NCI-H1694 treated with DMSO at 0.1 percent for 48 hours (cell line): ENCODE measurements around the gene CACNA1C.
"Not testable (repeated sequence)": the region's sequence is repeated elsewhere in the genome, so short reads cannot be mapped to it uniquely, and the experiment has no call there.

Experiments used
- DNase-seq: peaks from one replicate; lab custom pipeline; 2025; lab: John Stamatoyannopoulos, UW

Gene CACNA1C

DNA sequence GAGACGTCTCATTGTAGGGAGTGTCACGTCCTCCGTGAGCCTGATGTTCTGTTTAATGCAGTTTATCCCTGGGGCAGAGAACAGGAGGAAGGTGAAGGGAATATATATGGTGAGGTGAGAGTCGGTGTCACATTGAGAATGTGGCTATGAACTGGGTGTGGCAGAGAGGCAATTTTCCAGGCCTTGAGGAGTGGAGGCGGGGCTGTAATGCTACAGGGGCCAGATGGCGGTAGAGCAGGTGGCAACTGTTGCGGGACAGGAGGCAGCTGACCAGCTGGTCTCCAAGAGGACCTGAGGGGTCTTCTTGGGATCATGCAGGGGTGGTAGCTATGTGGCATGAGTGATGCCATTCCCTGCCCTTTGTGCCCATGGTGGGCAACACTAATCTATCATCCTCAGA is 59.6 kb downstream of the CACNA1C start:
- DNase-seq, result no peak

DNA sequence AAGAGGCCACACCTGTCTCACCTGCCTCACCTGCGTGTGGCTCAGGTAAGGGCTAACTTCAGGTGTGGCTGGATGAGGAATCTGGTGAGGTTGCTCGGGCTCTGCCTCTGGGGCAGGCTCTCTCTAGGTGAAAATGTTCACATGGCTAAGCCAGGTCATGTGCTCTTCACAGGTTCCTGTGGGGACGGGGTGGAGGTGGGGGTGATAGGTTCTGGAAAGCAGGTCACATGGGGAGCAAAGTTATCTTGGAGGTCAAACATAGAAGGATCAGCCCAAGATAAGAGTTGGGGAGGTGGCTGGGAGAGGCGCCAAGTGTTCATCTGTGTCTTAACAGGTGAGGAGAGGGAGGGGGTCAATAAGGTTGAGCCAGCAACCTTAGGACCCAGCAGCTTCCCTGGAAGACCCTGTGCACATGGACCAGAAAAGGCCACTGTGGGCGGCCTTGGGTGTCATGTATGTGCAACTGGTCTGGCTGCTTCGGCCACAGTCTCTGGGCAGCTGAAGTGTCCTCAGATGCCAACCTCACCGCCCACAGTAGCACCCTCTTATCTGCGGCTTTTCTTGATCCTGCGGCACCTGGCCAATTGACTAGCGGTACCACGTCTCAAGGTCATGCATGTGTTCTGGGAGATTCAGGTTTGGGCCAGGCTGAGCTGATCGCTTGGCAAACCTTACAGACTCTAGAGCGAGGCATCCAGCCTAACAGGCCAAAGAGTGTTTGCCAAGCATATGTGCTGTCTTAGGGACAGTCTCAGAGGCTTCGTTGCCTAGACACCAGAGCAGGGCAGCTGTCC is 60.5 kb downstream of the CACNA1C start:
- no peak for DNase-seq

DNA sequence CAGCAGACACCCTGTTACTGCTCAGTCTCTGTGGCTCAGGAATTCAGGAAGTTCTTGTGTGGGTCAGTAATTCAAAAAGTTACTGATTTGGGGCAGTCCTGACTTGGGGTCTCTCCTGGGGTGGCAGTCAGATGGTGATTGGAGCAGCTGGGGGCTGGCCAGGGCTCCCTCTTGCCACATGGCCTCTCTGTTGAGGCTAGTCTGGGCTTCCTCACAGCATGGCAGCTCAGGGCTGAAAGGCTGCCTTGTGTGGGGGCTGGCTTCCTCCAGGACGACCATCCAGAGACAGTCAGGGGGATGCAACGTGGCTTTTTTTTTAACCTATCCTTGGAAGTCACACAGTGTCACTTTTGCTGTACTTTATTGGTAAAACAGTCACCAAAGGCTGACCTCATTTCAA is 61.3 kb downstream of the CACNA1C start:
- DNase-seq, result no peak

DNA sequence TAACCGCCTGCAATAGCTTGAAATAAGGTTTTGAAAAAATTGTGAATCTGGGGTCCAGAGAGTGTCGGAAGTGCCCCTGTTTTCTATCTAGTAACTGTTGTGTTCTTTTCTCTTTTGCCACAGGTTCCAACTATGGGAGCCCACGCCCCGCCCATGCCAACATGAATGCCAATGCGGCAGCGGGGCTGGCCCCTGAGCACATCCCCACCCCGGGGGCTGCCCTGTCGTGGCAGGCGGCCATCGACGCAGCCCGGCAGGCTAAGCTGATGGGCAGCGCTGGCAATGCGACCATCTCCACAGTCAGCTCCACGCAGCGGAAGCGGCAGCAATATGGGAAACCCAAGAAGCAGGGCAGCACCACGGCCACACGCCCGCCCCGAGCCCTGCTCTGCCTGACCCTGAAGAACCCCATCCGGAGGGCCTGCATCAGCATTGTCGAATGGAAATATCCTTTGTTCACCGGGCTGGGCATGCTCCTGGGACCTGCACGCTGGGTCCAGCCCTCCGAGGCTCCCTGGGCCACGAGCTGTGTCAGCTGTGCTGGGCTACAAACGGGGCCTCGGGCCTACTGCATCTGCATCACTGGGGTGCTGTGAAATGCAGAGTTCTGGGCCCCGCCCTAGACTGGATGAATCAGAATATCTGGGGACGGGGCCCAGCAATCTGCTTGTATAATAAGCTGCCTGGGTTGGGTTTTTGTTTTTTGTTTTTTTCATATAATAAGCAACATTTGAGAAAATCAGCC is 62.5 kb downstream of the CACNA1C start:
- no peak for DNase-seq

DNA sequence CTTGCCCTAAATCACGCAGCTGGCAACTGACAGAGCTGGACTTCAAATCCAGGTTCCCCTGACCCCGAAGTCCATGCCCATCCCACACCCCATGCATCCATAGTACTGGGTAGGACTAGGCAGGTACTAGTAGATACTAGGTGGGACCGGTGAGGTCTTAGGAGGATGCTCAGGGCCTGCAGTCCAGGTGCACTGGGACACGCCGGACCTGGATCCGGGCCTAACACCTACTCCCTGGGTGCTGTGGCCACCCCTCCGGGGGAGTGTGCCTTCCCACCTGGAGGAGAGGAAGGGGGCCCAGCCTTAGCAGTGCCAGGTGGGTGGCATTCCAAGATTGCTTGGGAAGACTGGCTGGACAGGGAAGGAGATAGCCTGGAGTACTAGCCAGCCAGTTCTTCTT is 64.8 kb downstream of the CACNA1C start:
- DNase-seq, result no peak

DNA sequence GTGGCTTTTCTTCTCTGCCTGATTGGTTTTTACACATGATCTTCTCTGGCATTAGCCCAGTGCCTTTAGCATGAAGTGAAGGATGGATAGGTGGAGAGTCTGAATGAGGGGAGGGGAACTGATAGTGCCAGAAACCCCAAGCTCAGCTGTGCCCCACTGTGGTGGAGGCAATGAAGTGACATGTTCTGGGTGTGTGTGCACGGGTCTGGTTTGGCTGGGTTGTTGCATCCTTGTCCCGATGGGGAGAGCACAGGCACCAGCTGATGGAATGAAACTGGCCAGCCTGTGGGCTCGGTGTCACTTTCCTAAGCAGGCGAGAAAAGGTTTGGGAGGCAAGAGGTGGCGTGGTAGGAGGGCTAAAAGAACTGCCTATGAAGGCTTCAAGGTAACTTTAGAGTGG is 65.3 kb downstream of the CACNA1C start:
- DNase-seq, result no peak

DNA sequence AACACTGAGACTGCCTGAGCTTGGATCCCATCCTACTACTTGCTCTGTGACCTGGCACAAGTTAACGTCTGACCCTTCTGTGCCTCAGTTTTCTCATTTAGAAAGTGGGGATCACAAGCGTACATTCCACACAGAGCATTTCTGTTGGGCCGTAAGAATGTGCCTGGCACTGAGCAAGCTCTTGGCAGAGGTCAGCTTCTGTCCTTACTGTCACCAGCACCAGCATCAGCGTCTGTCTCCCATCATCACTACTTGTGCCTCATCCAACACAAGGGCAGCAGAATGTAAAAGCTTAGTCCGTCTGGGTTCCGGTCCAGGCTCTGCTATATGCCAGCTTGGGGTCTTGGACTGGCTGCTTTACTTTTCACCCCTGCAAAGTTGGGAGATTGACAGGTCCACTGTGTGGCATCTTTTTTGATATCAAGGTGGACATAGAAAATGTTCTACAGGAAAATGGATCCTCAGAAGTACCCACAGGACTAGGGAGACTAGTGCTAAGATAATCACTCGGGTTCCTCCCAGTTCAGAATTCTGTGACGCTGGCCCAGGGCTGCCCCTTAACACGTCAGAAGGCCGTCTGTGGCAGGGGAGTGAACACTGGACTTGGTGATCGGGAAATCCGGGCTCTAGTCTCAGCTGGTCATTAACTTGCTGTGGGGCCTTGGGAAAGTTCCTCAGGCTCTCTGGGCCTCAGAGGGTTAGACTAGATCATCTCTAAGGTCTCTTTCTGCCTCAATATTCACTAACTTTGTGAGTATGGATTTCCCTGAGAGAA is 65.9 kb downstream of the CACNA1C start:
- no peak for DNase-seq

DNA sequence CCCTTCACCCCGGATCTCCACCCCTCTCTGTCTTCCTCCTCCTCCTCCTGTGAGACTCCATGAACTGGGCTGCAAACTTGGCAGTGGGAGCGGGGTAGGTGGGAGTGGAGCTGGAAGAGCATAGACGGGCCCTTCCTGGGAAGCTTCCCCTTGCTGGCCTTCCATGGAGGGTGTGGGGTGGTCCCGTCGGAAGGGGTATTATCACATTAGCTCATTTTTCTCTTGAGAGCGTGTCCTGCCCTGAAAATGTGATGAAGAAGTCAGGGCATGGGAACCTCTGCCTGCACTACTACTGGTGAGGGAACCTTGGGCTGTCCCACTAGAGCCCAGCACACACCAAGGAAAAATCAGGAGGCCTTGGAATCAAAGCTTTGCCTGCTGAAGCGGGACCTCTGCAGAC is 66.5 kb downstream of the CACNA1C start:
- no peak for DNase-seq

DNA sequence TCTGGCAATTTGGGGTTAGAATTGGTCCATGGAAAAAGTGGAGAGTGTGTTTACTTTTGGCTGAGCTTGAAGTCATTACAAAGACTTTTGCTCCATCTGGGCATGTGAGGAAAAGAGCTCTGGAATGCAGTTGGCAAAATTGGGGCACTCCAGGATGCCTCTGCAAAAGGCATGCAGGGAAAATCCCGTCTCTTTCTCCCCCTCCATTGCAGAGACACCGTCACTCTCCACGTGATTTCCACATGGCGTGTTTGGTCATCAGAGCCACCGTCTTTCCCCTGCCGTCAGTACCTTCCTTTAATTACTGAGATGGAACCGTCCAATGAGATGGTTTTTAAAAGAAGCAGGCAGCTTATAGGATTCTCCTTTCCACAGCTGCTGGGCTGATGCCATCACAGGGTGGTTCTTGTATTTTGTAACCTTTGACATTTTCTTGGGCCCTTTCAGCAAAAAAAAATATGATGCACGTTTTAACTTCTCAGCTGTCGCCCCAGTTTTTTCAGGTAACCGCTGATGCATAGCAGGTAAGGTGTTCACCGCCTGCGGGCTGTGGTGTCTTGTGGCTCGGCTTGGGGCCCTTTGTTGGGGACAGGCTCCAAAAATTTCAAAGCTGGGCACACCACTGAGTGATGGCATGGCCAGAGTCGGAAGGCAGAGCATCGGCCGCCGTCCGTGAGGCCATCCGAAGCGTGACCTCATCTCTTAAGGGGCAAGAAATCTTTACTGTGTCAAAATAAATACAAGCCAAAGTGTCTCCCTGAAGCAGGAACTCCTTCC is 68.4 kb downstream of the CACNA1C start:
- DNase-seq, result no peak

DNA sequence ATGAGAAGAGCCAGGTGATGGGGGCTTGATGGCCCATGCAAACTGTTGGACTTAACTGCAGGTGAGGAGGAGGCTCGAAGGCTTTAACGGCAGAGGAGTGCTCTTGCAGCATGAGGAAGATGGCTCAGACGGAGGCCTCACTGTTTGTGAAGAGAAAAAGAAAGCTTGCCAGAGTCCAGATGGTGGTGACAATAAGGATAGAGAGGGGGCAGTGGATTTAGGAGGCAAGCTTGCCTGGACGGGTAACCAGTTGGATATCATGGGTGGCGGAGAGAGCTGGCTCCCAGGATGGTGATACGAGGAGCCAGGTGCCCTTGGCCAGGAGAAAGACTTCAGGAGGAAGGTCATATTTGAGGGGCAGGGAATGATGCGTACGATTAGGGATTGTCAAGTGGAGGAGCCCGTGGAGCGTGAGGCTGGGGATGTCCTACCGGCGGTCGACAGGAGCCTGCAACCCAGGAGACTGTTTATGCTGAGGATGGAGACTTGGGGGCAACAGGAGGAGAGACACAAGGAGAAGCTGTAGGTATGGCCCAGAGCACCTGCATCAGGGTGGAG is 71.8 kb downstream of the CACNA1C start:
- DNase-seq, result no peak

DNA sequence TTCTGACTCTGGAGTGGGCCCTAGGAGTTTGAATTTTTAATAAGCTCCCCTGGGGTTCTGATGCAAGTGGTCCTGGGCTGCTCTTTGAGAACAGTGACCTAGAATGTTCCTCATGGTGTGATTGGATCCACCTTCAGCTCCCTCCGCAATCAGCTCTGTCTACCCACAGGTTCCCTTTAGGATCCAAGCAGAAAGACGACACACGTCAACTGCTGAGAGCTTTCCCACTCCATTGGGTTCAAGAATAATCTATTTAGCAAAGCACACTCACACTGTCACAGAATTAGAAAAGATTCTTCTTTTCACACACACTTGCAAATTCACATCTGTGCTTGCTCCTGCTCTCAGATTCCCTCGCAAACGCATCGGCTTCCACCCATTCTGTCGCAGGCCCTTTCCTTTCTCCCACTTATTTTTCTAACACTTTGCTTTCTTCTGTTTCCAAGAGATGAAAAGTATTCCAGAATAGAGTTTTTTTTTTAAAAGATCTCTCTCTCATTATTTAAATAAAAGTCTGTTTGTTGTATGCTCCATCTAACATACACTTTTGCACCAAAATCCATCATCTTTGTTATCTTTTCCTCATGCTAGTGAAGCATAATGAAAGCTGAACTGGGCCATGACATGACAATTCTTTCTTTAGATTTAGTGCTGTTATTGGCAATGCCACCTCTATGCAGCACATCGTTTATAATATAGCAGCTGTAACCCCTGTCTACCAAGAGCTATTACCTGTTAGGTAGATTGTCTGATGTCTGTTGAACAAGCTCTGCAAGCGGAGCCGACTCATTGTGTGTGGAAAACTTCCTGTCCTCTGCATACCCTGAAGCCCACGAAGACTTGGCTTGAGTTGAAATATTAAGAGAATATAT is 73.1 kb downstream of the CACNA1C start:
- no peak for DNase-seq

DNA sequence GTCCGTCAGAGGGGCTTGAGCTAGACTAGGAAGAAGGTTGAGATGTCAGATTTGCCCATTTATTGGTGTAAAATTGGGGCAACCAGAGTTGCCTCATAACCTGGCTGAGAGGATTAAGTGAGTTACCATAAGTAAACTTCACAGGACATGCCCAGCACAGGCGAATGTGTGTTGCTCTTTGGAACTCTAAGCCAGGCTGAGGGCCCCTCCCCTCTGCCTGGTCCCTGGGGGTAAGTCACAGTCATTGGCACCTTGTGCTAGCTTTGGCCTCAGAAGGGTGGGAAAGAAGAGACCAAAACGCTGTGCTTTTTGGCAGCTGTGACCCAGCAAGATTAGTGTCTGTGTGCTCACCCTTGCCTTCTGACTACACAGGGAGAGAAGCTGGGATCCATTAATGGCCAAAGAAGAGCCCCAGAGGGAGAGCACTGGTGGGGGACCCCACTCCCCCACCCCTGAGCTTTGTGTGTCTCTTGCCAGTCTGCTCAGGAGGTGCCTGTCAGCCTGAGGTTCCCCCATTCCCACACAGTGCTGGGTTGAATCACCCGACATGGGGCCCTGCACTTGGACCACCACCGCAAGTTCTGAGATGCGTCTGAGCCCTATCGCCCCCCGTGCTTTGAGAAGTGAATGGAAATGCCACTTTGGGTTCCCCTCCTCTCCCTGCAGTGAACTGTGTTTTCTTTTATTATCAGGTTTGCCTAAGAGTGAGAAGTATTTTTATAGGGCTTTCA is 74.1 kb downstream of the CACNA1C start:
- DNase-seq, result no peak

DNA sequence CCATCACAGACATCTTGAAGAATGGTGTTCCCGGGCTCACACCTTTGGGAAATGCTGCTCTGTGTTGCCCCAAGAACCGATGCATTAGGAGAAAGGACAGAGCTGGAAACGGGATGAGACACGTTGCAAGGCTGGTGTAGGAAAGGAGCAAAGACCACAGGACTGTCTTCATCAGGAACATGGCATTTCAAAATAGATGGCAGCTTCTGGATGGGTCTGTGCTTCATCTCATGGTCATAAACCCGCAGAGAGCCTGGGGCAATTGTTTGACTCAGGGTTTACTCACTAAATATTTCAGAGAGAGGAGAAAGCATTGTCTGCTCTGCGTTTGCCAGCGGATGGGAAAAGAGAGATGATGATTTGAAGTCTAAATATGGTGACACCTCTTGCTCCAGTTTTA is 76.3 kb downstream of the CACNA1C start:
- no peak for DNase-seq

DNA sequence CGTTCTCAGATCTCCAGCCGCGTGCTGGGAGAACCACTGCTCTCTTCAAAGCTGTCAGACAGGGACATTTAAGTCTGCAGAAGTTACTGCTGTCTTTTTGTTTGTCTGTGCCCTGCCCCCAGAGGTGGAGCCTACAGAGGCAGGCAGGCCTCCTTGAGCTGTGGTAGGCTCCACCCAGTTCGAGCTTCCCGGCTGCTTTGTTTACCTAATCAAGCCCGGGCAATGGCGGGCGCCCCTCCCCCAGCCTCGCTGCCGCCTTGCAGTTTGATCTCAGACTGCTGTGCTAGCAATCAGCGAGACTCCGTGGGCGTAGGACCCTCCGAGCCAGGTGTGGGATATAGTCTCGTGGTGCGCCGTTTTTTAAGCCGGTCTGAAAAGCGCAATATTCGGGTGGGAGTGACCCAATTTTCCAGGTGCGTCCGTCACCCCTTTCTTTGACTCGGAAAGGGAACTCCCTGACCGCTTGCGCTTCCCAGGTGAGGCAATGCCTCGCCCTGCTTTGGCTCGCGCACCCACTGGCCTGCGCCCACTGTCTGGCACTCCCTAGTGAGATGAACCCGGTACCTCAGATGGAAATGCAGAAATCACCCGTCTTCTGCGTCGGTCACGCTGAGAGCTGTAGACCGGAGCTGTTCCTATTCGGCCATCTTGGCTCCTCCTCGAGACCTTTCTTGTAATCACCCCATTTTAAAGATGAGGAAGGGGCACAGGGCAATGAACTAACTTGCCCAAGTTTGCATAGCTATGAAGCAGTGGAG is 83.1 kb downstream of the CACNA1C start:
- not testable (repeated sequence) for DNase-seq

DNA sequence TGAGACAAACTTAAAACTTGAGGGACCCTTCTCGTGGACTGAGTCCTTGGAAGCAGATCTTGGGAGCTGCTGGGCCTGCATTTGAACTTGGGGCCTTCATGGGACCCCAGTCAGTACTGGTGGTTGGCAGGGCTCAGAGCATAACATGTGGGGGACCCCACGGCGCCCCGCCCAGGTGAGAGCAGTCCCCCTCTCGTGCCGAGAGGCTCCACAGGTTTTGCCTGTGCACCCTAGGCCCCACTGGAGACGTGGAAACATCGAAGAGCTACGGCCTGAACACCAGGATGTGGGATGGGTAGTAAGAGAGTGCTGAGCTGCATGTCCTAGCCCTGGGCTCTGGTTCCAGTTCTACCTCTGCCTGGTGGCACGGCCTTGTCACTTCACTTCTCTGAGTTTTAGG is 84.1 kb downstream of the CACNA1C start:
- DNase-seq, result no peak

DNA sequence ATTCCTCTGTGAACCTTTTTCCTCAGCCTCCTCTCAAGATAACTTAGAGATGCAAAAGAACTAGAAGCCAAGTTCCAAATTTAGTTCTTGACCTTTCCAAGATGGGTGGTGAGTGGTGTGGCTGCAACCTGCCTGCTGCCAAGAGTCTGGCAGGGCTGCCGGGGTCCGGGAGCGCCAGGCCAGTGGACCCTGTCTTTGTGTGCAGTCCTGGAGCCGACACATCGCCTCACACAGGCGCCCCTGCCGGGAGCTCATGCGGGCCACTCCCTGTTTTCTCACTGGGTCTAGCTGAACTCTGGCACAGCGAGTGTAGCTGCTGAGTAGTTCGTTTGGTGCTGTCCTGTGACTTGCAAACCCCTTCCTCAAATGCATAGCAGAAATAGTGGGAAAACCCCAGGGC is 84.9 kb downstream of the CACNA1C start:
- DNase-seq, result no peak

DNA sequence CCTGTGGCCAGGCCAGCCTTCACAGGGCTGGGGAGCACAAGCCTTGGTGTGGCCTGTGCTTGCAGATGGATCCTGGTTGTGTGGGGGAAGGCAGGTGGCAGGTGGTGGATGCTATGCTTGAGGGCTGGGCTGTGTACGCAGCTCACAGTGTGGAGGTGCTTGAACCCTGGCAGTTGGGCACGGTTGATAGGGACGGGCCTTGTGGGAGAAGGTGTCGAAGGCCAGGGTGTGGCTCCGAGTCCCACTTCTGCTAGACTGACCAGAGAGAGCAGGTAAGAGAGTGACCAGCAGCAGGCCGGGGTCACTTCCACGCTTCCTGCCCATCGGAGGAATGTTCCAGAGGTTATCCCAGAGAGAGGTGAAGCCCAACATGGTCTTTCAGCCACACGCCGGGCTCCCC is 85.5 kb downstream of the CACNA1C start:
- DNase-seq, result no peak

DNA sequence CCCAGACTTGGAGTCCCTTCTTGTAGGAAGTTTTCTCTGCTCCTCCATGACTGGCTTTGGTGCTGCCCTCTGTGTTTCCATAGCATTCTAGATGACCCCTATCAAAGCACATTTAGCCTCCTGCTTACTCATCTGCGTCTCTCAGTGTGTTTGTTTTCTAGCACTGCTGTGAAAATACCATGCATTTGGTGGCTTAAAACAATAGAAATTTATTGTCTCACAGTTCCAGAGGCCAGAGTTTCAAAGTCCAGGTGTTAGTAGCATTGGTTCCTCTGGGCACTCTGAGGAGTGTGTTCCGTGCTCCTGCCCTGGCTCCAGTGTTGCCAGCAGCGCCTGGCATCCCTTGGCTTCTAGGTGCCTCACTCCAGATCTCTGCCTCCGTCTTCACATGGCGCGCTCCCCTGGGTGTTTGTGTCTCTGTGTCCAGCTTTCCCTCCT is 86.1 kb downstream of the CACNA1C start:
- DNase-seq, result no peak

DNA sequence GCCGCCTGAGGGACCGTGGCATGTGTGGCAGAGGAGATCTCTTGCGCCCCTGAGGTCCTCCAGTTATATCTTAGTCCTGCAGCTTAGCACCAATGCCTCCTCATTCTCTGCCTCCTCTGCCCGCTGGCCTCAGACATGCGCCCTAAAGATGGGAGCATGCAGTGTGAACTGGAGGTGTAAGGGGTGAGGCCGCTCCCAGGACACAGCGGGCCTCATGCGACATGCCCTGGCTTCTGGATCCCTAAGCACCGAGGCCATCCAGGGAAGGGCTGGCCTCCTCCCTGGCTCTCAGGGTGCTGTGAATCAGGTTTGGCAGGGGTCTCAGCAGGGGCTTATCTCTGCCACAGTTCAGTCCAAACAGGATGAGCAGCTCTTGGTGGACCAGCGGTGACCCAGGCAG is 86.9 kb downstream of the CACNA1C start:
- no peak for DNase-seq
